NCI-H446 (cell line): Measurements from ENCODE around the gene CCDC157.
"Not testable (repeated sequence)": the region's sequence is repeated elsewhere in the genome, so short reads cannot be mapped to it uniquely, and the experiment has no call there.

Source experiments
- DNase-seq, 2 experiments: peaks; one replicate each; lab custom pipeline; 2025; lab: John Stamatoyannopoulos, UW

CCDC157 gene

GRCh38 chr22:30326255-30326705 lies 30.5 kb upstream of the CCDC157 start:
- no peak for DNase-seq

GRCh38 chr22:30326706-30327362 lies 30.0 kb upstream of the CCDC157 start, which contains the start of gene TBC1D10A:
Gene TBC1D10A (minus strand): TSS chr22:30326941. CDS start chr22:30326881, 60 bp downstream.
- DNase-seq = peak; percentile 78 to 95

- DNase-seq = no peak
Observed at GRCh38 chr22:30327864-30328345, 28.9 kb upstream of the CCDC157 start.

- DNase-seq = no peak
Observed at GRCh38 chr22:30328466-30329049, 28.2 kb upstream of the CCDC157 start.

GRCh38 chr22:30332551-30332950 lies 24.3 kb upstream of the CCDC157 start:
- no peak for DNase-seq

GRCh38 chr22:30332994-30333706 lies 23.7 kb upstream of the CCDC157 start:
- no peak for DNase-seq

GRCh38 chr22:30333707-30334087 lies 23.1 kb upstream of the CCDC157 start:
- no peak for DNase-seq

GRCh38 chr22:30334646-30335045 lies 22.2 kb upstream of the CCDC157 start:
- DNase-seq = no peak

GRCh38 chr22:30335236-30335635 lies 21.6 kb upstream of the CCDC157 start:
- no peak for DNase-seq

- peak in 1 of 2 experiments; percentile 62 for DNase-seq
Observed at GRCh38 chr22:30336752-30337460, 19.9 kb upstream of the CCDC157 start.

- DNase-seq = peak in 1 of 2 experiments; percentile 62
Observed at GRCh38 chr22:30337461-30337778, 19.4 kb upstream of the CCDC157 start.

- not testable (repeated sequence) for DNase-seq
Observed at GRCh38 chr22:30338341-30338740, 18.5 kb upstream of the CCDC157 start.

GRCh38 chr22:30338802-30339201 lies 18.0 kb upstream of the CCDC157 start:
- no peak for DNase-seq

- peak in 1 of 2 experiments; percentile 67 for DNase-seq
Observed at GRCh38 chr22:30340911-30341685, 15.7 kb upstream of the CCDC157 start.

GRCh38 chr22:30344447-30345200 lies 12.2 kb upstream of the CCDC157 start:
- no peak for DNase-seq

GRCh38 chr22:30347255-30347892 lies 9.4 kb upstream of the CCDC157 start:
- no peak for DNase-seq

GRCh38 chr22:30348404-30348803 lies 8.4 kb upstream of the CCDC157 start:
- no peak for DNase-seq

GRCh38 chr22:30348809-30349208 lies 8.0 kb upstream of the CCDC157 start:
- no peak for DNase-seq

- DNase-seq = no peak
Observed at GRCh38 chr22:30351226-30351625, 5.6 kb upstream of the CCDC157 start.

GRCh38 chr22:30354644-30355043 lies 2.2 kb upstream of the CCDC157 start:
- DNase-seq = no peak
